TTC549 (cell line): ENCODE measurements around the gene RACGAP1.
"Not testable (repeated sequence)": the region's sequence is repeated elsewhere in the genome, so short reads cannot be mapped to it uniquely, and the experiment has no call there.

Source experiments
- FAIRE-seq: peaks from 2 replicates; lab custom pipeline; 2012; peaks lifted over from hg19 to GRCh38; lab: Jason Lieb, UNC

RACGAP1 gene

GRCh38 chr12:50026691-50027090 is 1.4 kb upstream of the RACGAP1 start:
- no peak for FAIRE-seq

GRCh38 chr12:50024805-50025186 is 498 bp downstream of the RACGAP1 start:
- FAIRE-seq, result no peak

DNA sequence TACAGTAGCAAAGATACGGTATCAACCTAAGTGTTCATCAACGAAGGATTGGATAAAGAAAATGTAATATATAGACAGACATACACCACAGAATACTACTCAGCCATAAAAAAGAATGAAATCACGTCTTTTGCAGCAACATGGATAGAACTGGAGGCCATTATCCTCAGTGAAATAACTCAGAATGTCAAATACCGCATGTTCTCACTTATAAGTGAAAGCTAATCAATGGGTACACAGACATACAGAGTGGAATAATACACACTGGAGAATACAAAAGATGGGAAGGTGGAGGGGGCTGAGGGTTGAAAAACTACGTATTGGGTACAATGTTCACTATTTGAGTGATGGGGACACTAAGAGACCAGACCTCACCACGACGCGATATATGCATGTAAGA is 1.1 kb downstream of the RACGAP1 start:
- no peak for FAIRE-seq

- no peak for FAIRE-seq
Observed at GRCh38 chr12:50022903-50023302, 2.4 kb downstream of the RACGAP1 start.

DNA sequence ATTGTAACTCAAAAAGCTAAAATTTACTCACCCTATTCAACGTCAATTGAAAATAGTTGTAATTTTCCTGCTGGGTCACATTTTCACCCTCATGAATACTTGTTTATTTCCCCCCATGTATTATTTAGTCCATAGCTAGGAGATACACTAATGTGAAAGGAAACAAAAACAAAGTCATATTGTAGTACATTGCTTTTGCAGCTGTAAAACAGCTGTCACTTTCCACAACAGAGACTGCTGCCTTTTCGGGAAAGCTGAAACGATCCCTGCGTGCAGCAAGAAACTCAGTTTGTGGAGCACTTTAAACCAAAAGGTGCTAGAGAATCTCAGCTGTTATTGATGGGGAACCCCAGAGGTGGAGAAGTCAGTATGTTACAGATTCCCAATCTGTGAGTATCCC is 4.3 kb downstream of the RACGAP1 start:
- FAIRE-seq, result no peak

- no peak for FAIRE-seq
Observed at GRCh38 chr12:50019524-50019923, 5.8 kb downstream of the RACGAP1 start.

GRCh38 chr12:50018968-50019367 is 6.3 kb downstream of the RACGAP1 start:
- no peak for FAIRE-seq

DNA sequence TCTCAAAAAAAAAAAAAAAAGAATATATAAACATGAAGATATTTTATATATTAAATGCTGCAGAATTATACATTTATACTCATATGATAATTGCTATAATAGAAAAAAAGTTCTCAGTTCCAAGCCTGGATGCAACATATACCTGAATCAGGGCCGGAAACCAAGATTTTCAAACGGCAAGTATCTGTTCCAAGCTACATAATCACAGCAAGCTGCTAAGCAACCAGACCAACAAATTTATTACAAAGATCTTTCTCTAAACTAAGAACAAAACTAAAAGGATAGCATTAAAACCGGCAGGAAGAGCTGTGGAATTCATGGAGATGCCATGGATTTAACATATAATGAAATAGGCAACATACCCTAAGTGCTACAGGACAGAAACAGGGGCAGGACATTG is 7.1 kb downstream of the RACGAP1 start:
- FAIRE-seq, result no peak

GRCh38 chr12:50017641-50018040 is 7.7 kb downstream of the RACGAP1 start:
- no peak for FAIRE-seq

DNA sequence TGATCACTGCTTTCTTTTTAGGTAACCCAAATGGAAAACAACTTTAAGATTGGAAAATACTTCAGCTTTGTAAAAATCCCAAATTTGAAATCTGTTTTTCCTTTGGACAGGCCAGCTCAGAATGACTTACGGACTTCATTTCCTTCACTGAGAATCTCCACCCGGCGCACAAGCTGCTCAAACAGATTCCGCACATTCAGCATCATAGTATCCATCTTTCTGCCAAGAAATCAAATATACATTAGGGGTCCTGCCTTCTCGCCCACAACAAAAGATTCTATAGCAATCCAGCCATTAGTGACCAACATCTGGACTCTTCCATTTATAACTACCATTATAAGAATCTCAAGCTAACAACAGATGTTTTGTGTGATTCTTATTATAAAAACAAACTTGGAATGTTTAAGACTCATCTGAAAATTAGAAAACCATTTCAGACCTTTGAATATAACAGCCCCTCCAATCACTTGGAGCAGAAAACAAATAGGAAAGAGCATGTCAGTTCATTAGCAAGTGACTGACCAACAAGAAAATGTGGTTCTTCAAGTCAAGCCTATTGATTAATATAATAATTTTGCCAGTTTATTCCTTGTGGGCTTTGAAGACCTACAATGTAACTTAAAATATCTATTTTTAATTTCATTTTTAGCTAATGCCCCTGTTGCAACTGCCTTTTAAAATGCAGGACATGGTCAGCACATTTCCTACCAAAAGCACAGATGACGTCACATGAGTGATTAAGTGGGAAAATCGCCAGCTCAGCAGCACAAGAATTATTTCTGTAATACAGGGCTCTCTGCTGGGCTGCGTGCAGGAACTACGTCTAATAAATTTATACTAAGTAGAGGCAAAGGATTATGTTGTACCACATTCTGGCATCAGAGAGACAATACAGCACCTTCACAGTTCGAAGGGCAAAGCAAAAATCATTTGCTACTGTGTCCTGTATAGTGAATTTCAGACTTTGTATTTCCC is 8.5 kb downstream of the RACGAP1 start:
- no peak for FAIRE-seq

DNA sequence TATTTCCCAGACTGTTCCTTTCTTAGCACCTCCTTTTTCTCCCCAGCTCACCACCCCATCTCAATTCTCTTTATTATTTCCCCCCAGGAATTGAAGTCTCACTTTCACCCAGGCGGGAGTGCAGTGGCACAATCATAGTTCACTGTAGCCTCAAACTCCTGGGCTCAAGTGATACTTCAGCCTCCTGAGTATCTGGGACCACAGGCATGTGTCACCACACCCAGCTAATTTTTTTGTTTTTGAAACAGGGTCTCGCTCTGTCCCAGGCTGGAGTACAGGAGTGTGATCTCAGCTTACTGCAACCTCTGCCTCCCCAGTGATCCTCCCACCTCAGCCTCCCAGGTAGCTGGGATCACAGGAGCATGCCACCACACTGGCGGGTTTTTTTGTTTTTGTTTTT is 11.0 kb downstream of the RACGAP1 start:
- FAIRE-seq, result no peak

DNA sequence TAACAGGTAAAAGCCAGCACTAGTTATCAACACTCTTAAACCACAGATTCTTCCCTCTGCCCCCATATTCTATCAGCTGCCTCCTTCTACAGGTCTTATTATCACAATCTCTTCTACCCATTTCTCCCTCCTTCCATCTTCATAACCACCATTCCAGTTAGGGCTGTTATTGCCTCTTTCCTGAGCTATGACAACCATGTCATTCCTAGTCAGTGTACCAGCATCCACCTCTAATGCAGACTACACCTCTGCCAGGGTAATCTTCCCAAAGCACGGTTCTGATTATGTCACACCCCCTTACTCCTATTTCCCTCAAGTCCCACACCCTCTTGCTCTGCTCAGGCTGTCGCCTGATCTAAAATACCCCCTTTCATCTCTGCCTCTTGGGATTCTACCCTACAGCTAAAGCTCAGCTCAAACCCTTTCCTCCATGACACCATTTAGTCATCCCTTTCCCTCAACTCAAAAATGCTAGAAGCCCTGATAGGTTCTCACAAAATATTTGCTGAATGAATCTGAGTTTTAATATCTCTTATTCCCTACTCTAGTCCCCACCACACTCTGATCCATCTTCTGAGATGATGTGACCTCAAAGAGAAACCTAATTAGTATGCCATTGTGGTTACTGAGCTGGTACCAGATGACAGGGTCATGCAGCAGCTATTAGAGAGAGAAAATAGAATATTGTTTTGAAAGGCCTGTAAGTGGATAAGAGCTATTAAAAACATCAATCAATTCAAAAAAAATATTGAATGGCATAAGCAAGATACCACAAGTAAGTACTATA is 11.7 kb downstream of the RACGAP1 start:
- FAIRE-seq, result no peak

DNA sequence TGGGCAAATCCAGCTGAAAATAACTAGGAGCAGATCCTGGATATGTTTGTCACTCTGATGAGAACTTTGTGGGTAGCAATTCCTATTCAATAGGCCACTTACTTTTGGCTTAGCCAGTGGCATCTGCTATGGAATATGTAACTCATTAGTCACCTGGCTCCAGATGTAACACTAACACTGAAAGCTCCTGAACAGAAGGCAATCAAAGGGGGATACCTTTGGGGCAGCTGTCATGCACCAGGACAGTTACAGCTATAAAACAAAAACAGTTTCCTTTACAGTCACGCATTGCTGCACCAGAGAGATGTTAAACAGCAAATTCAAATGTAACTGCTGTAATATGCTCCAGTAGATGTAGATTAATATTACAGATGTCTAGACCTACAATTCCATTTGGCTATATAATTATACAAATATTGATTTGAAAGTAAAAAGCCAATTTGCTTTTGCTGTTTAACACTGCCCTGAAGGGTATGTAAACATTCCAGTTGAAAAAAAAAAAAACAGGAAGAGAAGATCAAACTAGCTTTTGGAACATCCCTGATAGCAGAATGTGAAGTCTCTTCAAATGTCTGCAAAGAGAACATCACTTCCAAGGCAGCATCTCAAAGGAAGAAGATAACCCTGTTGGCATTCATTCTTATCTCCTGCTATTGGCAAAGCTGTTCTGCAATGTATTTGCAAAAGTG is 18.4 kb downstream of the RACGAP1 start:
- FAIRE-seq, result no peak

DNA sequence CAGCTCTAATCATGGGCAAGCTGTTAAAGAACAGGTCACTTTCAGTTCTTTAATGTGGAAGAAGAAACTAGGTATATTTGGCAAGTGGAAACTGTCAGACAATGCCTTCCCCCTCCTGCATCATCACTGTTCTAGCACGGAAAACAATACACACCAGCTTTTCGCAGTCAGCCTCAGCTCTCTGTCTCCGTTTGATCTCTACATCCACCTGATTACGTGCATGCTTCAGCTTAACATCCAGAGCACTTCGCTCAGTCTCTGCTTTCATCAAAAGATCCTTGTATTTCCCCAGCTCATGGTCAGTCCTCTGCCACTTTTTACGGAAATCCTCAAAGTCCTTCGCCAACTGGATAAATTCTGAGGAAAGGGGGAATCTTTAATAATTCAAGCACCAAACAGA is 19.0 kb downstream of the RACGAP1 start:
- FAIRE-seq, result no peak

DNA sequence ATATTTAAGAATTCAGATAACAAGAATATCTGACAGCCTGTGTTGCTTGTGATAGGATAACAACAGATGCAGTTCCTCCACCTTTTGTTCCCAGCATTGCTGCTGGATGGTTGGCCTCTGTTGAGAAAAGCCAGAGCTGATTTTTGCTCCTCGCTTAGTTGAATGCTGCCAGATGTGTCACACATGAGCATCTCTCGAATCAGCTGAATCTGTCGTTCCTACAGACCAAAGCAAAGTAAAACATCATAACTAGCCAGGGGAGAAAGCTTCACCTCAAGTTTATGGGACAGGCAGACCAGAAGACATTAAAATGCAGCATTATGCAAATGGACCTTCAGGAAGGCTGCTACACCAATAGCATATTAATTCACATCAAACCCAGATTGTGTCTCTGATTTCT is 20.1 kb downstream of the RACGAP1 start:
- FAIRE-seq, result no peak

DNA sequence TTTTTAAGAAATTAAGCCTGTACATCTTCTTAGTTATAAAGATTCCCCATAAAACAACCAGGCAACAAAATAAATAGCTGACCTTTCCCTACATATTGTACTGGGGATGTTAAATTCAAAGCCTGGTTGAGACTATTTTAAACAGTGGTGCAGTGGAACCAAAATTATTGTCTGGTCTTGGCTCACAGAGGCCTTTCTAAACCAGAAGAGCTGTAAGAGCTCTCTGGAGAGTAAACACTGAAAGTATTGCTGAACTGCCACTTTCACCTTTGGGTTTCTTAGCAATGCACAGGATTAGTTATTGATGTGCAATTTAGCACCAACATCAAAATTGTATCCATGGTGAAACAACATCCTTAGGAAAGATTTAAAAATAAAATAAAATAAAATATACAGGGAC is 20.6 kb downstream of the RACGAP1 start:
- no peak for FAIRE-seq

- no peak for FAIRE-seq
Observed at GRCh38 chr12:50003595-50003994, 21.7 kb downstream of the RACGAP1 start.

GRCh38 chr12:49998453-49998852 is 26.8 kb downstream of the RACGAP1 start:
- no peak for FAIRE-seq

- no peak for FAIRE-seq
Observed at GRCh38 chr12:49990273-49990672, 35.0 kb downstream of the RACGAP1 start.

- FAIRE-seq, result not testable (repeated sequence)
Observed at GRCh38 chr12:49989400-49989799, 35.9 kb downstream of the RACGAP1 start.

GRCh38 chr12:49987625-49988303 is 37.5 kb downstream of the RACGAP1 start:
- FAIRE-seq, result no peak

- FAIRE-seq, result not testable (repeated sequence)
Observed at GRCh38 chr12:49986476-49986875, 38.8 kb downstream of the RACGAP1 start.
